Activated CD4-positive, alpha-beta T cell treated with anti-CD3 and anti-CD28 coated beads, Interleukin-2, amount 50 U/mL, for 24 hours (primary cell): ENCODE data around the gene HIC1.
A peak's percentile ranks its signal among the peaks of the same experiment; 100 is the strongest.
"Not testable (repeated sequence)": the region's sequence is repeated elsewhere in the genome, so short reads cannot be mapped to it uniquely, and the experiment has no call there.

ENCODE experiments used
- DNase-seq, 2 donors: peaks; one replicate each; pipeline ENCODE4 v3.0.0-alpha.2; 2020; ENCODE audit warnings: low read depth in 1 of 2, low spot score in 1 of 2

HIC1 gene

GRCh38 chr17:2054512-2055291, at the start of gene HIC1:
HIC1 (plus strand) TSS chr17:2055103; CDS start chr17:2056691, 1,588 bp downstream.
- DNase-seq: peak; percentile 65 to 66

- no peak for DNase-seq
Measured at GRCh38 chr17:2008332-2009126, 46.4 kb upstream of the HIC1 start.

- no peak for DNase-seq
Measured at GRCh38 chr17:2009737-2010136, 45.2 kb upstream of the HIC1 start.

- DNase-seq: no peak
Measured at GRCh38 chr17:2011411-2012371, 43.2 kb upstream of the HIC1 start.

GRCh38 chr17:2012499-2012898, 42.4 kb upstream of the HIC1 start:
- DNase-seq: no peak

GRCh38 chr17:2013220-2013993, 41.5 kb upstream of the HIC1 start:
- not testable (repeated sequence) for DNase-seq

- no peak for DNase-seq
Measured at GRCh38 chr17:2013994-2014317, 40.9 kb upstream of the HIC1 start.

- DNase-seq: no peak
Measured at GRCh38 chr17:2015314-2015713, 39.6 kb upstream of the HIC1 start.

- no peak for DNase-seq
Measured at GRCh38 chr17:2016494-2016893, 38.4 kb upstream of the HIC1 start.

- no peak for DNase-seq
Measured at GRCh38 chr17:2017274-2017941, 37.5 kb upstream of the HIC1 start.

GRCh38 chr17:2018716-2019510, 36.0 kb upstream of the HIC1 start:
- no peak for DNase-seq

- no peak for DNase-seq
Measured at GRCh38 chr17:2019723-2020122, 35.2 kb upstream of the HIC1 start.

GRCh38 chr17:2020721-2021120, 34.2 kb upstream of the HIC1 start:
- no peak for DNase-seq

- no peak for DNase-seq
Measured at GRCh38 chr17:2022647-2023240, 32.2 kb upstream of the HIC1 start.

- DNase-seq: no peak
Measured at GRCh38 chr17:2023256-2023655, 31.6 kb upstream of the HIC1 start.

GRCh38 chr17:2023692-2024571, 31.0 kb upstream of the HIC1 start:
- DNase-seq: no peak

GRCh38 chr17:2024572-2025219, 30.2 kb upstream of the HIC1 start:
- DNase-seq: no peak
